NT2/D1 (cell line): Measurements from ENCODE around the gene AXL.

Experiments used
- SUZ12 ChIP-seq: IDR thresholded peaks from 2 replicates; pipeline ENCODE4 v1.6.1; 2011; ENCODE audit not compliant: insufficient read length, insufficient read depth; ENCODE audit errors: extremely low read depth
- YY1 ChIP-seq: IDR thresholded peaks from 2 replicates; pipeline ENCODE4 v1.6.1; 2011; ENCODE audit not compliant: insufficient read length, insufficient read depth
- ZNF274 ChIP-seq: IDR thresholded peaks from 2 replicates; pipeline ENCODE4 v1.6.1; 2011; ENCODE audit warnings: mild to moderate bottlenecking, low read depth, low read length

DNA sequence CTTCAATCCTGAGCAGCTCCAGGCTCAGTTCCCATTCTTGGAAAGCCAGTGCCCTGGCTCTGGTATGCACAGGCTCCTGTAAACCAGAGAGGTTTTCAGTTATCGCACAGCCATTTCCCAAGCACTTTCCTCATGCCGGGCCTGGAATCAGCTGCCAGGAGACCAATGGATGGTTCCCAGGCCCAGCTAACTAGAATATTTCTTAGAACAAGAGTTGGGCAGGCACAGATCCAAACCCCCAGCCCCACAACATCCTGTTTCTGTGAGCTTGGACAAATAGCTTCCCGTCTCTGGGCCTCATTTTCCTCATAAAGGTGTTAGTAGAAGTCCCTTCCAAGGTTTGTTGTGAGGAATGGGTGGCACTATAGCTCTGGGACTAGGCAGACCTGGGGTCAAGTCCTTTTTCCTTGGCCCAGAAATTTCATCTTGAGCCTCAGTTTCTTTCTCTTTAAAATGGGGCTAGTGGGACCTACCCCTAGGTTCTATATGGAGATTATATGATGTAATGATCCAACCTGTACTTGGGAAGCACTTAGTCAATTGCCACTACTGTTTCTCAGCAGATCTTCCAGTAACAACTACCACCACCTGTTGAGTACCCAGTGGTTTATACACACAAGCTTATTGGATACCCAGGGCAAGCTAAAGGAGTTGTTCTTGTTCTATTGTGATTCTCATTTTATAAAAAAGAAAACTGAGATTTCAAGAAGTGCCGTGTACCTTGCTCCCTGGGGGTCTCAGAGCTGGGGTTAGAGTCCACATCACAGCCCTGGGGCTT, 85.9 kb downstream of the AXL start:
- TF ChIP-seq YY1 (no peak), SUZ12 (no peak), ZNF274 (no peak)
